GM10248 (cell line): ENCODE results near the gene AOPEP.
A peak's percentile ranks its signal among the peaks of the same experiment; 100 is the strongest.

Source experiments
- CTCF ChIA-PET: fragments of 300-600 bp; sonication (Branson Sonifier 250); formaldehyde crosslinking; extraction: SDS; loops from one replicate; lab custom pipeline; 2021; ENCODE audit warnings: antibody characterized with exemption; lab: Yijun Ruan, JAX
- POLR2A ChIA-PET: fragments of 350-650 bp; sonication (Branson Sonifier 250); formaldehyde crosslinking; extraction: SDS; loops from one replicate; lab custom pipeline; 2020; ENCODE audit warnings: antibody characterized with exemption; lab: Yijun Ruan, JAX
- DNase-seq: peaks from one replicate; pipeline ENCODE4 v3.0.0; 2012; ENCODE audit errors: extremely low spot score
- TF ChIP-seq, protein P1 (sequence below): IDR thresholded peaks from 2 replicates; pipeline ENCODE4 v1.5.1; 2012; ENCODE audit warnings: mild to moderate bottlenecking, low read depth; ENCODE audit errors: extremely low read depth, missing control alignments, control extremely low read depth

The AOPEP gene

DNA sequence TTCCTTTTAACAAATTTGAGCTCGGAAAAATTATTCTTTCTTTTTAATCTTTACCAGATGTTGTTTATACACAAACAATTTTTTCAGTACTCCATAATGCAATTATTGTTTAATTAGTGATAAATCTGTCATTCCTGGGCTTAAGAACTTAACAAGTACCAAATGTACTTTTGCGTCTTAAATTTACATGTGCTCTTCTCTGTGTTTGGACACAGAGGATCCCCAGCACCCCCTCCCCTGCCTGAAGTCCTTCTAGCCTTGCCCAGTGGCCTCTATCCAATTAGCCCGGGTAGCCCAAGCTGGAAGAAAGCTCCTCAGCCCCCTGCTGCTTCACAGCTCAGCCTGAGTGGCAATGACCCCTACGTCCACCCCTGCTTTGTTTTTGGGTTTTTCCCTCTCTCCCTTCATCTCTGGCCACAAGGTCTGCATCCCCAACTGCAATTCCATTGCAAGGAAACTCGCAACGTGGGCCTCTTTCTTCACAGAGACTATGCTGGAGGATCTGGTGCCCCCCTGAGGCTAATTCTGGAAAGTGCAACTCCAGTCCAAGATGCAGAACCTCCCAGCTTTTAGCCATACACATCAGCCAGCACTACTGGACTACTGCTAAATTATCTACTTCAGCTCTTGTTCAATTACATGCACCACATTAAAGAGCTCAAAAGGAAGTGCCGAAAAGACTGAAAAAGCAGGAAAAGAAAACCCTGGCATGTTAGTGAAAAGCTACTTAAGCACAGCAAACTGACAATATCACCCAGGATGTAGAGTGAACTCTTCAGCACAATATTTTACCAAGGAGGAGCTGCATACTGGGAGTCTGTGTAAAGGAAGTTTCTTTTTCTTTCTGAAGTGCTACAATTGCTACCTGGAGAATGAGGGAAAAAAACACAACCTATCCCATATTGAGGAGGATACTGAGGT, 404.8 kb downstream of the AOPEP start:
- POLR2A ChIA-PET = no interaction called here
- CTCF ChIA-PET = interaction anchor here (0.7 to 11.0 kb wide), 51 partner anchors 8 to 514 kb away, joined by 3 to 282 read pairs (median 4); partner anchors contain the start of gene AOPEP
- TF ChIP-seq, protein P1, sequence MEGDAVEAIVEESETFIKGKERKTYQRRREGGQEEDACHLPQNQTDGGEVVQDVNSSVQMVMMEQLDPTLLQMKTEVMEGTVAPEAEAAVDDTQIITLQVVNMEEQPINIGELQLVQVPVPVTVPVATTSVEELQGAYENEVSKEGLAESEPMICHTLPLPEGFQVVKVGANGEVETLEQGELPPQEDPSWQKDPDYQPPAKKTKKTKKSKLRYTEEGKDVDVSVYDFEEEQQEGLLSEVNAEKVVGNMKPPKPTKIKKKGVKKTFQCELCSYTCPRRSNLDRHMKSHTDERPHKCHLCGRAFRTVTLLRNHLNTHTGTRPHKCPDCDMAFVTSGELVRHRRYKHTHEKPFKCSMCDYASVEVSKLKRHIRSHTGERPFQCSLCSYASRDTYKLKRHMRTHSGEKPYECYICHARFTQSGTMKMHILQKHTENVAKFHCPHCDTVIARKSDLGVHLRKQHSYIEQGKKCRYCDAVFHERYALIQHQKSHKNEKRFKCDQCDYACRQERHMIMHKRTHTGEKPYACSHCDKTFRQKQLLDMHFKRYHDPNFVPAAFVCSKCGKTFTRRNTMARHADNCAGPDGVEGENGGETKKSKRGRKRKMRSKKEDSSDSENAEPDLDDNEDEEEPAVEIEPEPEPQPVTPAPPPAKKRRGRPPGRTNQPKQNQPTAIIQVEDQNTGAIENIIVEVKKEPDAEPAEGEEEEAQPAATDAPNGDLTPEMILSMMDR = peak; percentile 75
- DNase-seq = peak; percentile 73

- DNase-seq = no peak
- TF ChIP-seq, protein P1 = no peak
- ChIA-PET POLR2A (no interaction called here), CTCF (interaction anchor here (1.1 to 11.0 kb wide), 19 partner anchors 10 to 510 kb away, joined by 3 to 282 read pairs (median 8); no protein-coding TSS in a partner anchor)
Observed at GRCh38 chr9:95132366-95133324, 406.1 kb downstream of the AOPEP start.

- ChIA-PET CTCF (interaction anchor here (11.0 kb wide), 1 partner anchor 454 kb away, joined by 282 read pairs; no protein-coding TSS in a partner anchor), POLR2A (no interaction called here)
- no peak for DNase-seq
- TF ChIP-seq, protein P1 = no peak
Observed at GRCh38 chr9:95133325-95133705, 406.8 kb downstream of the AOPEP start.

- DNase-seq = no peak
- ChIA-PET CTCF (interaction anchor here (0.7 to 11.0 kb wide), 4 partner anchors 33 to 455 kb away, joined by 3 to 282 read pairs (median 3); no protein-coding TSS in a partner anchor), POLR2A (no interaction called here)
- TF ChIP-seq, protein P1 = no peak
Observed at GRCh38 chr9:95134457-95134881, 408.0 kb downstream of the AOPEP start.

DNA sequence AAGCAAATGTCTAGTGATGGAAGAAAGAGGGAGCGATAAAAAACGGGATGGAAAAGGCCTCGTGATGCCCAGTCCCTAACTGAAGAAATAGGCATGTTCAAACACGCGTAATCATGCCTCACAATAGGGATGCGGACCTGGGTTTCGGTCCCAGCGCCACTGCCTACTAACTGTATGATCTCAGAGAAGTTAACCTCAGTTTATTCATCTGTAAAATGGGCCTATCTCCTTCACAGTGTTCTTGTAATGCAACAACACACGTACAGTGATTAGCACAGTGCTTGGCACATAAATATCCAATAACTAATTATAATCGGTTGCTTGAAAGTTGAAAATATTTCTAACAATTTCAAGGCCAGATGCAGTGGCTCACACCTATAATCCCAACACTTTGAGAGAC, 409.3 kb downstream of the AOPEP start:
- no peak for DNase-seq
- ChIA-PET CTCF (interaction anchor here (1.4 to 5.8 kb wide), 2 partner anchors 9 to 455 kb away, joined by 3 to 37 read pairs; no protein-coding TSS in a partner anchor), POLR2A (no interaction called here)
- TF ChIP-seq, protein P1 = no peak
